GM20000 (cell line): ENCODE data around the gene FCRL5.

Experiments
- DNase-seq: peaks from one replicate; pipeline ENCODE4 v3.0.0; 2012; ENCODE audit warnings: low spot score
- CTCF ChIP-seq: IDR thresholded peaks from 2 replicates; pipeline ENCODE4 v1.5.1; 2012; ENCODE audit warnings: mild to moderate bottlenecking, control low read depth; ENCODE audit errors: extremely low read depth, missing control alignments

Gene FCRL5

GRCh38 chr1:157580828-157581210 is 28.5 kb upstream of the FCRL5 start:
- DNase-seq, result no peak
- no peak for TF ChIP-seq CTCF

- peak; percentile 46 for TF ChIP-seq CTCF
- DNase-seq, result peak; percentile 53
Measured at GRCh38 chr1:157580179-157580827, 28.0 kb upstream of the FCRL5 start.

- no peak for TF ChIP-seq CTCF
- no peak for DNase-seq
Measured at GRCh38 chr1:157577420-157577819, 25.1 kb upstream of the FCRL5 start.

GRCh38 chr1:157575744-157576143 is 23.4 kb upstream of the FCRL5 start:
- TF ChIP-seq CTCF, result no peak
- DNase-seq, result no peak

DNA sequence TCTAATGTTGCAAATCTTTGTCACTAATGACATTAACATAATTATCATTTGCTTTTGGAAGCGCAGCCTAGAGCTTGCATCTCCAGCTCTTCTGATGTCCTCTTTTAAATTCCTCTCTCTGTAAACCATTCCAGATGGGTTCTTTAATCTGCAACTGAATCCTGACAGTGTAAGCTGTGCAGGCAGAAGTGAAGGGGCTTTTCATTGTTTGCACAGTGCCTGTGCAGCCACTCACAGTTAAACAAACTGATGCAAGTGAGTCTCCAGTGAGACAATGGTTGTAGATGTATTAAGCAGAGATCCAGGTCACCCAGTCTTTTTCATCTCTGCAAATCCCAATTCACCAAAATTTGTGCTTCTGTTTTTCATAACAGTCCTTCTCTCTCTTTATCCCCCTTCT is 22.5 kb upstream of the FCRL5 start:
- TF ChIP-seq CTCF, result no peak
- no peak for DNase-seq

- no peak for TF ChIP-seq CTCF
- peak; percentile 6 for DNase-seq
Measured at GRCh38 chr1:157566484-157567300, 14.4 kb upstream of the FCRL5 start.

- no peak for TF ChIP-seq CTCF
Measured at GRCh38 chr1:157562515-157562914, 10.2 kb upstream of the FCRL5 start.

More at GRCh38 chr1:157562515-157562914, 10.2 kb upstream of the FCRL5 start:
- peak; percentile 24 for DNase-seq
